Upper lobe of left lung (tissue), 4 donors: ENCODE data around the gene ABCA8.

Experiments
- EP300 ChIP-seq, 4 donors: sonication (generic); formaldehyde crosslinking; IDR thresholded peaks; one replicate each; pipeline ENCODE4 v1.5.1; 2017; ENCODE audit warnings: antibody characterized with exemption in 4 of 4, control low read depth in 2 of 4
- POLR2A ChIP-seq, 4 donors: fragments of 450-650 bp; IDR thresholded peaks; one replicate each; pipeline ENCODE4 v1.5.1; 2016 to 2017; ENCODE audit warnings: antibody characterized with exemption in 4 of 4, mild to moderate bottlenecking in 2 of 4
- POLR2AphosphoS5 ChIP-seq, 2 donors: sonication (generic); formaldehyde crosslinking; IDR thresholded peaks; one replicate each; pipeline ENCODE4 v1.5.1; 2017; ENCODE audit warnings: antibody characterized with exemption in 2 of 2
- TF ChIP-seq, protein P1 (sequence below), 6 experiments: fragments of 450-650 bp in 4 of 6; fragments of 200-600 bp in 2 of 6; sonication (generic) in 2 of 6; IDR thresholded peaks; one replicate each; pipeline ENCODE4 v1.5.1; 2016 to 2019; ENCODE audit warnings: antibody characterized with exemption in 6 of 6

DNA sequence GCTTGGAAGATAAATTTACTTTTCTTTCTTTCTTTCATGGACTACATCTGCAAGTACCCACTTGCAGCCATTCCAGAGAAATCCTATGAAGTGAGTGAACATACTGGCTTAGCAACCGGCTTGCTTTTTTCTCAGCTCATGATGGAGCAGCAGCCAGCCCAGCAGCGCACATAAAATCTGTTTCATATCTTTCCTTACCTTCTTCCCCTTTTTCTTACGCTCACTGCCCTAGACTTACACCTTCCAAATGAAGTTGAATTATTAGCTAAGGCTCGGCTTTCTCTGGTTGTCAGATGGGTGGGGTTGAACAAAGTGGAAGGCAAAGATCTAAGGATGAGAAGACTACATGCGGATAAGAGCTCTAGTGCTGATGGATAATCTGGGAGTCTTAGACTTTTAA is 13.9 kb upstream of the ABCA8 start:
- TF ChIP-seq POLR2AphosphoS5 (IDR thresholded peaks at IDR 0.05) (no peak), POLR2A (IDR thresholded peaks at IDR 0.05) (no peak), EP300 (IDR thresholded peaks at IDR 0.05) (no peak)
- TF ChIP-seq, protein P1, sequence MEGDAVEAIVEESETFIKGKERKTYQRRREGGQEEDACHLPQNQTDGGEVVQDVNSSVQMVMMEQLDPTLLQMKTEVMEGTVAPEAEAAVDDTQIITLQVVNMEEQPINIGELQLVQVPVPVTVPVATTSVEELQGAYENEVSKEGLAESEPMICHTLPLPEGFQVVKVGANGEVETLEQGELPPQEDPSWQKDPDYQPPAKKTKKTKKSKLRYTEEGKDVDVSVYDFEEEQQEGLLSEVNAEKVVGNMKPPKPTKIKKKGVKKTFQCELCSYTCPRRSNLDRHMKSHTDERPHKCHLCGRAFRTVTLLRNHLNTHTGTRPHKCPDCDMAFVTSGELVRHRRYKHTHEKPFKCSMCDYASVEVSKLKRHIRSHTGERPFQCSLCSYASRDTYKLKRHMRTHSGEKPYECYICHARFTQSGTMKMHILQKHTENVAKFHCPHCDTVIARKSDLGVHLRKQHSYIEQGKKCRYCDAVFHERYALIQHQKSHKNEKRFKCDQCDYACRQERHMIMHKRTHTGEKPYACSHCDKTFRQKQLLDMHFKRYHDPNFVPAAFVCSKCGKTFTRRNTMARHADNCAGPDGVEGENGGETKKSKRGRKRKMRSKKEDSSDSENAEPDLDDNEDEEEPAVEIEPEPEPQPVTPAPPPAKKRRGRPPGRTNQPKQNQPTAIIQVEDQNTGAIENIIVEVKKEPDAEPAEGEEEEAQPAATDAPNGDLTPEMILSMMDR (IDR thresholded peaks at IDR 0.05): no peak
